Activated naive CD8-positive, alpha-beta T cell treated with anti-CD3 and anti-CD28 coated beads, Interleukin-2, amount 50 U/mL, for 16 hours (primary cell): ENCODE data around the gene KHDC1.
"Not testable (repeated sequence)": the region's sequence is repeated elsewhere in the genome, so short reads cannot be mapped to it uniquely, and the experiment has no call there.

Source experiments
- DNase-seq: peaks from one replicate; pipeline ENCODE4 v3.0.0-alpha.2; 2020; ENCODE audit warnings: low read depth, low spot score

Gene KHDC1

GRCh38 chr6:73250016-73250415 is 13.0 kb downstream of the KHDC1 start:
- no peak for DNase-seq

GRCh38 chr6:73248192-73248903 is 14.6 kb downstream of the KHDC1 start:
- DNase-seq, result no peak

GRCh38 chr6:73242001-73242400 is 21.0 kb downstream of the KHDC1 start:
- DNase-seq, result no peak

GRCh38 chr6:73240730-73241129 is 22.3 kb downstream of the KHDC1 start:
- no peak for DNase-seq

GRCh38 chr6:73236144-73236750 is 26.7 kb downstream of the KHDC1 start:
- DNase-seq, result no peak

- no peak for DNase-seq
Observed at GRCh38 chr6:73234733-73235132, 28.3 kb downstream of the KHDC1 start.

GRCh38 chr6:73233971-73234370 is 29.0 kb downstream of the KHDC1 start:
- DNase-seq, result not testable (repeated sequence)

GRCh38 chr6:73233048-73233447 is 29.9 kb downstream of the KHDC1 start:
- DNase-seq, result no peak

- no peak for DNase-seq
Observed at GRCh38 chr6:73231986-73232391, 31.0 kb downstream of the KHDC1 start.

- no peak for DNase-seq
Observed at GRCh38 chr6:73227606-73228255, 35.3 kb downstream of the KHDC1 start.

- no peak for DNase-seq
Observed at GRCh38 chr6:73225396-73225795, 37.6 kb downstream of the KHDC1 start, which contains the start of gene KHDC1L. TSS of gene KHDC1L (minus strand) at chr6:73225496. CDS start at chr6:73225408, 88 bp downstream.

GRCh38 chr6:73216859-73217258 is 46.1 kb downstream of the KHDC1 start:
- DNase-seq, result no peak

- DNase-seq, result no peak
Observed at GRCh38 chr6:73209117-73209516, 53.9 kb downstream of the KHDC1 start.

GRCh38 chr6:73207221-73207837 is 55.7 kb downstream of the KHDC1 start:
- DNase-seq, result no peak

GRCh38 chr6:73204252-73204651 is 58.7 kb downstream of the KHDC1 start:
- DNase-seq, result no peak

GRCh38 chr6:73203098-73203497 is 59.9 kb downstream of the KHDC1 start:
- no peak for DNase-seq

GRCh38 chr6:73200735-73201134 is 62.3 kb downstream of the KHDC1 start:
- DNase-seq, result no peak

GRCh38 chr6:73200247-73200646 is 62.7 kb downstream of the KHDC1 start:
- no peak for DNase-seq

- DNase-seq, result no peak
Observed at GRCh38 chr6:73194744-73195143, 68.3 kb downstream of the KHDC1 start.

GRCh38 chr6:73193302-73193701 is 69.7 kb downstream of the KHDC1 start:
- not testable (repeated sequence) for DNase-seq
